GM18867 (cell line): ENCODE measurements around the gene SCAMP3.
"Not testable (repeated sequence)": the region's sequence is repeated elsewhere in the genome, so short reads cannot be mapped to it uniquely, and the experiment has no call there.

Source experiments
- ATAC-seq: cut with Tn5 transposase; IDR thresholded peaks from one replicate; pipeline ENCODE4 v1.9.1; 2021; ENCODE audit warnings: mild to moderate bottlenecking, moderate library complexity; ENCODE audit not compliant: unreplicated experiment

SCAMP3 gene

DNA sequence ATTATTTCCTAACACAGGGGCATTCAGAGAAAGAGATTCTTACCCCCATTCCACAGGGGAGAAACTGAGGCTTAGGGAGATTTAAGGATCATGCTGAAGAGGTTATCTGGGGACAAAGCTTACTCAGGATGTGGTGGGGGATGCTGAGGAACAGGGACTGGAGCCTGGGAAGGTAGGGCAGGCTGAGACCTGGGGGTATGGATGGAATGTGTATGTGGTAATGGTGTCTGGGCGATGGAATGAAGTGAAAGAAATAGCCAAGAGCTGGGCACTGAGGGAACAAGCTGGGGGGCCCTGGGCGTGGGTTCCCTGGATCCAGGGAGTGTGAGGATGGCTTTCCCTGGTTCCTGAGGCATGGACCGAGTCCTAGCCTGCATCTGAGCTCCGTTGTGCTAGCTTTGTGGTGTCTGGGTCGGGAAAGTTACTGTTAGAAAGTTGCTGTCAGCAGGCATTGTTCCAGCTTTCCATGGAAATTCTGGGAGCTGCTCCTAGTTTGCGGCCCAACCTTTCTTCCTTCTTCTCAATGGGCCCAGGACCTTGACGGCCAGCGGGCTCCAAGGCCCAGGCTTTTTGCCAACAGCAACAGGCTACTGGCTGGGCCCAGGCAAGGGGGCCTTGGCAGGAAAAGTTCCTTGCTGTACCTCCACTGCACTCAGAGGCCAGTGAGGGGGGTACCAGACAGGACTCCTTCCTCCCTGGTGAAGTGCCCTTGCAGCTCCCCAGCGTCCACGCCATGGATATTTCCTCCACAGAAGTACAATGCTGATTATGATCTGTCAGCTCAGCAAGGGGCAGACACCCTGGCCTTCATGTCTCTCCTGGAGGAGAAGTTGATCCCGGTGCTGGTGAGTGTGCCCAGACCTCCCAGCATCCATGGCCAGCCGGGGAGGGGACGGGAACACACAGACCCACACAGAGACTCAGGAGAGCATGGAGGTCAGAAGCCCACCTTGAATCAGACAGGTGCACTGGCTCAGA, 29.9 kb downstream of the SCAMP3 start:
- ATAC-seq, result not testable (repeated sequence)

DNA sequence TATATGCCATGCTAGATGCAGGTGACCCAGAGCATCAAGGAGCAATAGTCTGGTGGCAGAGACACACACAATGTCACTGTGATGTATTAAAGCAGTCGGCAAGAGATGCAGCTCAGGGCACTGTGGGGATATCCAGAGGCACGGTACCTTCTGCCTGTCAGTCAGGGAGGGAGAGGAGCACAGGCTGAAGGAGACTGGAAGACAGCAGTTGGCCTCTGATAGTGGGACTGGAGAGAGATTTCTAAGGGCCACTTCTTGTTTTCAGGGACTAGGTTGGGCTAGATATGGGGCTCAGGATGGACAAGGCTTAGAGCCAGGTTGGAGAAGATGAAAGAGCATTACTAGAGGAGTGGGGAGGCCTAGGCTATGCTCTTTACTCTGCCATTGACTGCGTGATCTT, 30.9 kb downstream of the SCAMP3 start:
- ATAC-seq, result not testable (repeated sequence)

DNA sequence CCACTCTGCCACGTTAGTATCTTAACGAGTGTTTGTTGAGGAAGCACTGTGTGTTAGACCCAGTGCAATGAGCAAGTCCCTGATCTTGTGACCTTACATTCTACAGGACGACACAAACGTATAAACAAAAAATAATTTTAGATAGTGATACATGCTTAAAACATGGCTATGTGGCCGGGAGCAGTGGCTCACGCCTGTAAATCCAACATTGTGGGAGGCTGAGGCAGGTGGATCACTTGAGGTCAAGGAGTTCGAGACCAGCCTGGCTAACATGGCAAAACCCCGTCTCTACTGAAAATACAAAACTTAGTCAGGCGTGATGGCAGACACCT, 34.1 kb downstream of the SCAMP3 start:
- ATAC-seq, result no peak

DNA sequence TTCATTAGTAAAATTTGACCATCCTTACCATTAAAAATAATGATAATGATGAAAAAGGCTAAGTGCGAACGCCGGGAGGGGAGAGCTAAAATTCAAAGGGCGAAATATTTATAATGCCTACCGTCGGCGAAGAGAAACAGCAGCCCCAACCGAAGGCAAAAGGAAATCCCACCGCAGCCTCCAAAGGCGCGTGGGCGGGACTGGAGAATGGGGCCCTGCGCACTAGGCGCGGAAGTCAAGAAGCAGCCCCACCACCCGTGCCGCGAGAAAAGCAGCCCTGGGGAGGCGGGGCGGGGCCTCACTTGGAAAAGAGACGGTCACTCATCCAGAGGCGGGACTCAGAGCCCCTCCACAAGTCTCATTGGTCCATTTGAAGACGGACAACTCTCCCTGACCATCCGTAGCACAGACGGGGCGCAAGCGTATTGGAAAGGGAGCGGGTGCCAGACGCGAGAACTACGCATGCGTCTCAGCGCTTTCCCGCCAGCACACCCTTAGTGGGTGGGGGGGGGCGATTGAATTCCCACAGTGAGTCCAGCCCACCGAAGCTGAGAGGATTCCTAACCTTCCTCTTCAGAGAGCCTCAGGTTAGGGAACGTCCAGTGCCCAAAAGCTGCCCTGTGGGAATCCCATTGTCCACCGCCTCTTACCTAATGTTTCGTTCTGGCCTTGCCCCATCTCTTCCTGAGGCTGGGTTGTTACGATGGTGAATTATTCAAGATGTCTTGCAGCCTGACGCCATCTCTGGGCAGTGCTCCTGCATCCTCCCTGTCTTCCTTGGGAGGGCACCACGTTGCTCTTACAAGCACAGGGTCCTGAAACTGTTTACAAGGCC, 34.7 kb downstream of the SCAMP3 start:
- ATAC-seq, result peak; percentile 83

DNA sequence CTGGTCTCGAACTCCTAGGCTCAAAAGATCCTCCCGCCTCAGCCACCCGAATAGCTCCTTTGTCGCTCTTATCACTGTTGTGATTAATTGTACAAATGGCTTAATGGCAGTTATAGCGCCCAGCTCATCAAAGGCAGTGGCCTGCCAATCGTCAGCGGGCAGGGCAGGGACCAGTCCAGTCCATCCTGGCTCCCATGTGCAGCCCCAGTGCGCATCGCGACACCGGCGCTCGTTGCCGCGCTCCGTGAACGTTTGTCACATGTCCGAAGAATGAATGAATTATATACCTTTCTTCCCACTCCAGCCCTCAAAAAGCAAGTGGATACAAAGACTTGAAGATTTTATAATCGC, 35.3 kb downstream of the SCAMP3 start:
- ATAC-seq, result no peak

DNA sequence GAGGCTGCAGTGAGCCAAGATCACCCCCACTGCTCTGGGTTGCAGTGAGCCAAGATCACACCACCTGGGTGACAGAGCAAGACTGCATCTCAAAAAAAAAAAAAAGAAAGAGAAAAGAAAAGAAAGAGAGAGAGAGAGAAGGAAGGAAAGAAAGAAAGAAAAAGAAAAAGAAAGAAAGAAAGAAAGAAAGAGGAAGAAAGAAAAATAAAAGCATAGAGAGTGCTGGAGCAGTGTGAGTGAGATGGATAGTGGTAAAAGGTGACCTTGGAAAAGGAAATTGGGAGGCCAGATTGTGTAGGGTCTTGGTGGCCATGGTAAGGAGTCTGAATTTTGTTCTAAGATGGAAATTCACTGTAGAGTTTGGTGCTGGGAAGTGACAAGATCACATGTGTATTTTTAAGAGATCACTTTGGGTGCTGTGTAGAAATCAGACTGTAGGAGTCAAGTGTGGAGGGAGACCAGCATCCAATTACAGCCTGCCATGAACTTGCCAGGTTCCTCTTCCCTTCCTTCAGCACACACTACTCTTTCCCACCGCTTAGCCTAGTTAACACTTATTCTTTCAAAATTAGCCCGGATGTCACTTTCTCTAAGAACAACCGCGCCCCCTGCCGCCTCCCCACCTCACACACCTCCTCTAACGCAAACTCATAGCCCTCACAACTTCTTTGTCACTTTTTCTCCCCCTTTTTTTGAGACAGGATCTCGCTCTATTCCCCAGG, 35.8 kb downstream of the SCAMP3 start:
- no peak for ATAC-seq

DNA sequence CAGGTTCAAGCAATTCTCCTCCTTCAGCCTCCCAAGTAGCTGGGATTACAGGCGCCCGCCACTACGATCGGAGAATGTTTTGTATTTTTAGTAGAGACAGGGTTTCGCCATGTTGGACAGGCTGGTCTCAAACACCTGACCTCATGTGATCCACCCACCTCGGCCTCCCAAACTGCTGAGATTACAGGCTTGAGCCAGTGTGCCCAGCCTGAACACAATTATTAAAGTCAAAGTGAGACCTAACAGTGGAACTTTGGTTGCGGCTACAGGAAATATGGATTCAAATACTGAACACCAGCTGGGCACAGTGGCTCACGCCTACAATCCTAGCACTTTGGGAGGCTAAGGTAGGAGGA, 36.8 kb downstream of the SCAMP3 start:
- ATAC-seq, result not testable (repeated sequence)

DNA sequence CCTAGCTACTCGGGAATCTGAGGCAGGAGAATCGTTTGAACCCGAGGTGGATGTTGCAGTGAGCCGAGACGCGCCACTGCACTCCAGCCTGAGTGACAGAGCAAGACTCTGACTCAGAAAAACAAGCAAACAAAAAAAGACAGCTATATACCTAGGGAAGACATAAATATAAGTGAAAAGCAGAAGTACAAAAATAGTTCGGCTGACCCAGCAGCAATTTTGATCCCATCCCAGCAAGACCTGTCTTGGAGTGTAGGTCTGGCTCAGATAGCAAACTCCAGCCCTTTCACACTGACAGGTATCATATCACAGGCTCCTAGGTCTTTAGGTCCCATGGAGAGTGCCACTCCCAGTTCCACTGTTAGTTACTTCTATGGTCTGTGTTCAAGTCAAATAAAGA, 39.1 kb downstream of the SCAMP3 start:
- ATAC-seq, result no peak

DNA sequence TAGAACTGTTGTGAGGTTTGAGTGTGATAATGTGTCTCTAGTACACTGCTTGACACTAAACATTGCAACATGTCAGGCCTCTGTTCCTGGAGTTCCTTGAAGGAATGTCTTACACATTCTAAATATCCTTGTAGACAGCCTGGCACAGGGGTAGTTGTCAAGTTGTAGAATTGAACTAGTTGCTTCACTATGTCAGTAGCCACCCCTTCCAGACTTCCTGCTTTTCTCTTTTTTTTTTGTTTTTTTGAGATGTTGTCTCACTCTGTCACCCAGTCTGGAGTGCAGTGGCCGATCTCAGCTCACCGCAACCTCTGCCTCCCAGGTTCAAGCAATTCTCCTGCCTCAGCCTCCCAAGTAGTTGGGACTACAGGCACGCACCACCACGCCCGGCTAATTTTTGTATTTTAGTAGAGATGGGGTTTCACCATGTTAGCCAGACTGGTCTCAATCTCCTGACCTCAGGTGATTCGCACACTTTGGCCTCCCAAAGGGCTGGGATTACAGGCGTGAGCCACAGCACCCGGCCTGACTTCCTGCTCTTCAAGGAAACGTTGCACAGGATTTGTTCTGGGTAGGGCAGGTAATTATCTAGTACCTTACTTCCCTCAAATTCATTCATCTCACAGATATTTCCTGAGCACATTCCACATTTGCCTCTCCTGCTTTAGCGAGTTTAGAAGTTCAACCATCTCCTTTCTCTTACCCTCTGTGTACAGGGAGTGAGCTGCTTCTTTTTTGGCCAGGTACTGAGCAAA, 41.8 kb downstream of the SCAMP3 start:
- ATAC-seq, result not testable (repeated sequence)

DNA sequence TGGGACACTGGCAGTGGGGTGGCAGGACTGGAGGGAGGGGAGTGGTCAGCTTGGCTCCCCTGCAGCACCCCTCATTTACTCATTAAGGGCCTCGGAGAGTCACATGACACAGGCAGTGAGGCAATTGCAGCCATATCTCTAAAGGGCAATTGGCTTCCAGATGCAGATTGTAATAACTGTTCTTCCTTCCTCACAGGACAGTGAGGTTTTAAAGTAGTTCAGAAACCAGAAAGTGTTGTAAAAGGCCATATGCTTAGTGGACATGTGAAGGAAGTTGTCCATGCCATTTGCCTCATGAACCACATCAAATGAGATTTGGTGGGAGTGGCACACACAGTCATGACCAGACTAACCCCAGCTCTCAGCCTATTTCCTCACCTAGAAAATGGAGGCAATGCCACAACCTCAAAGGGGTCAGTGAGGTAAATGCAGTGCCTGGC, 42.5 kb downstream of the SCAMP3 start:
- ATAC-seq, result no peak

DNA sequence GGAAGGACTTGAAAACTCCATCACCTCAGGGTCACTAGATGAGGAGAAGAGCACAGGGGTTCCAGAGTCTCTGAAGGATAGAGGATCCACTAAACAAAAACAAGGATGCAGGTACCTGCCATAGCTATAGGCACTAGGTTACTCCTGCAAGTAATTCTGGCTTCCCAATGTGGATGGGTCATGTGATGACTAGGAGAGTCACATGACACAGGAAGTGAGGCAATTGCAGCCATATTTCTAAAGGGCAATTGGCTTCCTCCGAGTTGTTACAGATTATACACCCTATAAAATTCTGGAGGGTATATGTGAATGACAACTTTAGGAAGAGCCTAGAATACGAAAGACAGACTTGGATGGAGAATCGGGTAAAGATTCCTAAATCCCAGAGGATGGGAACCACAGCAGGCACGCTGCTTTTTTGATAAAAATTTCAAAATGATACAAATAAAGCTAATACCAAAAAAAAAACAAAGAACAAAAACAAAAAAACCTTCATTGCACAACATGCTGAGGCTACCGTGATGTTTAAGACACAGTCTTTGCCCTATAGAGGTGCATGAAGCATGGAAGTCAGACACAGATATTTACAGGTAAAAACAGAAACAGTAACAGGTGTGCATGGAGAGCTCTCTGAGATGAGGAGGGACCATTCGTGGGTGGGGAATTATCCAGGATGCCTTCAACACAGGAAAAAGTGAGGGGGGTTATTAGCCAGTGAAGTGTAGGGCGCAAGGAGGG, 43.1 kb downstream of the SCAMP3 start:
- ATAC-seq, result no peak

DNA sequence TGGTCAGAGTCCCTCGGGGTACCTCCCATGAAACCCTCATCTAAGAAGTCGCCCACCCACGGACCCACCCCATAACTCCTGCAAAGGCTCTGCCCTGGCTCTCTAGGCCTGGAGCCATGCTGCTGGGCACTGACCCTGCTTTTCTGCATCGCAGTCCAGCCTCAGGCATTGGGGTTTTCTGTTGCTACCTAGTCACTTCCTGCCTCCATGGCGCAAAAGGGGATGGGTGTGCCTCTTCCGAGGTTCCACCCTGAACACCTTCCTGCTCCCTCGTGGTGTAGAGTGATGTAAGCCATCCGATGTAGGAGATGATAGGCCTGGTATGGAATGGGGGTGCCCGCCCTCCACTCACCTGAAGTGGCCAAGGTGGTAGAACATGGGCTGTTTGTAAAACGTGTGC, 47.5 kb downstream of the SCAMP3 start:
- ATAC-seq, result not testable (repeated sequence)

DNA sequence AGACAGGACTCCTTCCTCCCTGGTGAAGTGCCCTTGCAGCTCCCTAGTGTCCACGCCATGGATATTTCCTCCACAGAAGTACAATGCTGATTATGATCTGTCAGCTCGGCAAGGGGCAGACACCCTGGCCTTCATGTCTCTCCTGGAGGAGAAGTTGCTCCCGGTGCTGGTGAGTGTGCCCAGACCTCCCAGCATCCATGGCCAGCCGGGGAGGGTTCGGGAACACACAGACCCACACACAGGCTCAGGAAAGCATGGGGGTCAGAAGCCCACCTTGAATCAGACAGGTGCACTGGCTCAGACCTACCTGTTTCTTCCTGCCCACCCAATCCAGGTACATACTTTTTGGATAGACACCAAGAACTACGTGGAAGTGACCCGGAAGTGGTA, 50.1 kb downstream of the SCAMP3 start:
- not testable (repeated sequence) for ATAC-seq

DNA sequence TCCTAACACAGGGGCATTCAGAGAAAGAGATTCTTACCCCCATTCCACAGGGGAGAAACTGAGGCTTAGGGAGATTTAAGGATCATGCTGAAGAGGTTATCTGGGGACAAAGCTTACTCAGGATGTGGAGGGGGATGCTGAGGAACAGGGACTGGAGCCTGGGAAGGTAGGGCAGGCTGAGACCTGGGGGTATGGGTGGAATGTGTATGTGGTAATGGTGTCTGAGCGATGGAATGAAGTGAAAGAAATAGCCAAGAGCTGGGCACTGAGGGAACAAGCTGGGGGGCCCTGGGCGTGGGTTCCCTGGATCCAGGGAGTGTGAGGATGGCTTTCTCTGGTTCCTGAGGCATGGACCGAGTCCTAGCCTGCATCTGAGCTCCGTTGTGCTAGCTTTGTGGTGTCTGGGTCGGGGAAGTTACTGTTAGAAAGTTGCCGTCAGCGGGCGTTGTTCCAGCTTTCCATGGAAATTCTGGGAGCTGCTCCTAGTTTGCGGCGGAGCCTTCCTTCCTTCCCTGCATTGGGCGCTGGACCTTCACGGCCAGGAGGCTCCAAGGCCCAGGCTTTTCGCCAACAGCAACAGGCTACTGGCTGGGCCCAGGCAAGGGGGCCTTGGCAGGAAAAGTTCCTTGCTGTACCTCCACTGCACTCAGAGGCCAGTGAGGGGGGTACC, 50.6 kb downstream of the SCAMP3 start:
- ATAC-seq, result not testable (repeated sequence)

DNA sequence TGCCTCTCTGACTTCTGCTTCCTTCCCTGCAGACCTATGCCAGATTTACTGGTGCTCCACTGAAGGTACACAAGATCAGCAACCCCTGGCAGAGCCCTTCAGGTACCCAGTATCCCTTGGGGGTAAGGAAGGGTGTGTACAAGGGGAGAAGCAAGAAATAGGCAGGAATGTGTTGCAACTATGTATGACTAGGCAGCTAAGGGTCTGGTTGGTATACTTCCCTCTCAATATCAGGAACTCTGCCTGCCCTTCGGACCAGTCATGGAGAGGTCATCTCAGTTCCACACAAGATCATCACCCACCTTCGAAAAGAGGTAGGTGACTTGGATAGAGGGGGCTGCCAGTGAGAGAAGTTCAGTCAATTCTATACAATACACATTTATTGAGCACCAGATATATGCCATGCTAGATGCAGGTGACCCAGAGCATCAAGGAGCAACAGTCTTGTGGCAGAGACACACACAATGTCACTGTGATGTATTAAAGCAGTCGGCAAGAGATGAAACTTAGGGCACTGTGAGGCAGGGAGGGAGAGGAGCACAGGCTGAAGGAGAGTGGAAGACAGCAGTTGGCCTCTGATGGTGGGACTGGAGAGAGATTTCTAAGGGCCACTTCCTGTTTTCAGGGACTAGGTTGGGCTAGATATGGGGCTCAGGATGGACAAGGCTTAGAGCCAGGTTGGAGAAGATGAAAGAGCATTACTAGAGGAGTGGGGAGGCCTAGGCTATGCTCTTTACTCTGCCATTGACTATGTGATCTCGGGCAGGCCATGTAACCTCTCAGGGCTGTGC, 51.7 kb downstream of the SCAMP3 start:
- no peak for ATAC-seq

DNA sequence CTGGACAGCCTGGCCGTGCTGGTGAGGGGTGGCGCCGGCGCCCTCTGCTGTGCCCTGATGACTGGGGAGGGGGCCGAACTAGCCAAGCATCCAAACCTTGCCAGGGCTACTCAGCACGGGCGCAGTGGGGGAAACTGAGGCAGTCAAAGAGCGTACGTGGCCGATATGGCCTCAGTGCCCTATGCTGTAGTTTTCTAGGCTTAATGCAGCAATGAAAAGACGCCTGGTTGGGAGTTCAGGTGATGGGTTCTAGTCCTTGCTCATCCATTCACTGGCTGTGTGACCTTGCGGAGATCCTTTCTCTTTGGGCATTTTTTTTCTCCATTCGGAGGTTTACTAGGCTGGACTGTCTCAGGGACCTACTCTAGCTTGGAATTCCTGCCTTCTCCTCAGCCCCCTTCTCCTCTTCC, 52.8 kb downstream of the SCAMP3 start:
- ATAC-seq, result no peak

DNA sequence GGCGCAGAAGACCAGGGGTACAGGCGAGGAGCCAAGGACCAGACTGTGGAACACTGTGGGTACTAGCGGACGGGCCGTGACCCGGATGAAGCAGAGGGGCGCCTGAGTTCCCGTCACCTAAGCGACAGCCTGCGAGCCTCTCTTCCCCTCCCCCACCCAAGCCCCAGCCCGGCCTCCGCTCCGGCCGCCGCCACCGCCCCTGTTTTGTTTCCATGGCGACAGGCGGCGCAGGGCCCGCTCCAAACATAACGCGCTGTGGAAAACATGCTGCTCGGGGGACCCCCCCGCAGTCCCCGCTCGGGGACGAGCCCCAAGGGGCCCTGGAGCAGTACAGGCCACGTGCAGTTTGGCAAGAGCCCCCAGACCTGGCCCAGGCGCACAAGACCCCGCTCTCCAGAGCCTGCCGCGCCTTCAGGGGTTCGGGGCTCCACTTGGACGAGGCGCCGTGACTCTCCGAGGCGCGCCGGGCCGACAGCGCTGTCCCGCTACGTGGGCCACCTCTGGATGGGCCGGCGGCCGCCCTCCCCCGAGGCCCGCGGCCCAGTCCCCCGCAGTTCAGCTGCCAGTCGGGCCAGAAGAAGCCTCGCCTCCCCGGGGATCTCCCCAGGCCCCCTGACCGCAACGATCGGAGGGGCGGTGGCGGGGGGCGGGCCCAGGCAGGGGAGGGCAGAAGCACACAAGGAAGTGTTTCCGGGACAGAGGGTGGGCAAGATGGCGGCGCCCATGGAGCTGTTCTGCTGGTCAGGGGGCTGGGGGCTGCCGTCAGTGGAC, 53.4 kb downstream of the SCAMP3 start, which contains the start of gene MTX1:
TSS of gene MTX1 (plus strand) at position 155 of the 771 bp plus-strand sequence. CDS start at position 265, 110 bp downstream.
- peak; percentile 64 for ATAC-seq
